Memory B cell (primary cell): Measurements from ENCODE around the gene OR8B4.
"Not testable (repeated sequence)": the region's sequence is repeated elsewhere in the genome, so short reads cannot be mapped to it uniquely, and the experiment has no call there.

ENCODE experiments used
- ATAC-seq: fragments of 150-1000 bp; cut with Tn5 transposase; 2 replicates; pipeline ENCODE4 v1.10.0; 2021; ENCODE audit warnings: low read depth, mild to moderate bottlenecking, moderate library complexity
- DNase-seq, 2 donors: peaks; one replicate each; pipeline ENCODE4 v3.0.0; 2022; ENCODE audit warnings: low spot score in 2 of 2
- H3K27ac Mint-ChIP-seq: one replicate; pipeline ENCODE4 v1.8.0; 2022; ENCODE audit warnings: mild to moderate bottlenecking, moderate library complexity, mixed read lengths
- H3K27me3 Mint-ChIP-seq: one replicate; pipeline ENCODE4 v1.8.0; 2022; ENCODE audit warnings: mixed read lengths
- H3K36me3 Mint-ChIP-seq: one replicate; pipeline ENCODE4 v1.8.0; 2022; ENCODE audit warnings: mild to moderate bottlenecking, mixed read lengths
- H3K4me1 Mint-ChIP-seq: one replicate; pipeline ENCODE4 v1.8.0; 2022; ENCODE audit warnings: mixed read lengths
- H3K4me3 Mint-ChIP-seq: one replicate; pipeline ENCODE4 v1.8.0; 2022; ENCODE audit warnings: mild to moderate bottlenecking, moderate library complexity, mixed read lengths
- H3K9me3 Mint-ChIP-seq: one replicate; pipeline ENCODE4 v1.8.0; 2022; ENCODE audit warnings: mixed read lengths

OR8B4 gene

GRCh38 chr11:124384399-124384798, 40.3 kb downstream of the OR8B4 start, which contains the start of gene OR8B2:
Gene OR8B2 (minus strand): TSS chr11:124384499. CDS start chr11:124383343, 1,156 bp downstream.
- Mint-ChIP-seq H3K9me3 (no peaks in the 10 kb centered on the region), H3K36me3 (no peaks in the 10 kb centered on the region), H3K27ac (no peak within 1 kb of the TSS), H3K4me3 (no peak within 1 kb of the TSS), H3K4me1 (no peaks in the 10 kb centered on the region), H3K27me3 (peaks cover 4% of the 10 kb centered on the region)
- ATAC-seq: no peak
- no peak for DNase-seq

GRCh38 chr11:124382857-124383256, 41.8 kb downstream of the OR8B4 start:
- DNase-seq, H3K4me1 Mint-ChIP-seq, H3K4me3 Mint-ChIP-seq, H3K36me3 Mint-ChIP-seq, H3K27ac Mint-ChIP-seq, ATAC-seq, H3K27me3 Mint-ChIP-seq, H3K9me3 Mint-ChIP-seq: not testable (repeated sequence)

DNA sequence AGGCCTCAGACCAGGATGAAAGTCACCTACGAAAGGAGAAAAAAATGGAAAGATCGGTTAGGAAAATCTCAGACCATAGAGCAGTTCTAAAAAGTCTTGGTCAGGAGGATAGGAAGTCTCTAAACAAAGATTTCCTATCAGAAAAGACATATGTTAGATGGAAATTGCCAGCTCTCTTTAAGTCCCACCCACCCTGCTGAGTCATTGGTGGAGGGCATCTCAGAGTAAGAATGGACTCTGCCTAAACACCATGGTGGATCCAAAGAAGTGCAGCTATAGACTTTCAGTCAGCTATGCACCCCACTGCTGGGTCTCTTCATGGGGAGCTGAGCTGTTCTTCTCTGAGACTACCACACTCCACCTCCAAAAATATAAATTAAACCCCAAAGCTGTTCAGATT, 44.1 kb downstream of the OR8B4 start:
- ATAC-seq (no peak), DNase-seq (no peak)
- H3K4me1 Mint-ChIP-seq: no peaks in the 10 kb centered on the region
- no peak overlapping the region for H3K4me3 Mint-ChIP-seq
- no peak overlapping the region for H3K27ac Mint-ChIP-seq
- H3K36me3 Mint-ChIP-seq: no peaks in the 10 kb centered on the region
- no peaks in the 10 kb centered on the region for H3K9me3 Mint-ChIP-seq
- H3K27me3 Mint-ChIP-seq: no peaks in the 10 kb centered on the region

DNA sequence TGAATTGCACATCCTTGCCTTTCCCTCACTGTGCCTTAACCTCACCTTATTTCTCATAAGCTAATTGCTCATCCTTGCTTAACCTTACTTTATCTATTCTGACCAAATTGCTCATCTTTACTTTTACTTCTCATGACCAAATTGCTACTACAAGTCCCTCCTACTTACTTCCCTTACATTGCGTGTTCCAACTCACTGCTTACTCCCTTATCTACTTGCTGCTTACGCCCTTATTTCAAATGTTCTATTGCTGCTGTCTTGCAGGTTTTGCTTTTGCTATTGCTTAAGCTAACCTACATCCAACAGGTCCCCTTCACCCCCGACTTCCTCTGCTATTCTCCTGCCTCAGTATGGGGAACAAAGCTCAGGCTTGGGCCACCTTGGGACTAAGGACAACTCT, 48.4 kb downstream of the OR8B4 start:
- no peaks in the 10 kb centered on the region for H3K27me3 Mint-ChIP-seq
- no peaks in the 10 kb centered on the region for H3K9me3 Mint-ChIP-seq
- DNase-seq: no peak
- no peak overlapping the region for H3K27ac Mint-ChIP-seq
- no peak overlapping the region for H3K4me3 Mint-ChIP-seq
- no peak for ATAC-seq
- no peaks in the 10 kb centered on the region for H3K36me3 Mint-ChIP-seq
- H3K4me1 Mint-ChIP-seq: no peaks in the 10 kb centered on the region
